Mammary epithelial cell (primary cell): ENCODE results near the gene PON3.

ENCODE experiments used
- EZH2 ChIP-seq: IDR thresholded peaks from 2 replicates; pipeline ENCODE4 v1.6.1; 2012; ENCODE audit warnings: low read length, inconsistent platforms, borderline replicate concordance
- TF ChIP-seq, protein P1 (sequence below), 2 donors: IDR thresholded peaks in 1 of 2; conservative IDR thresholded peaks in 1 of 2; 2 replicates each; pipeline ENCODE4 v1.5.1; 2011 to 2012; ENCODE audit warnings: inconsistent platforms in 2 of 2, low read length in 2 of 2, mild to moderate bottlenecking in 2 of 2, control low read depth in 1 of 2, low read depth in 1 of 2; ENCODE audit not compliant: insufficient read depth in 1 of 2; ENCODE audit errors: extremely low read depth in 1 of 2

GRCh38 chr7:95424716-95425115, 28.5 kb upstream of the PON3 start:
- TF ChIP-seq, protein P1, sequence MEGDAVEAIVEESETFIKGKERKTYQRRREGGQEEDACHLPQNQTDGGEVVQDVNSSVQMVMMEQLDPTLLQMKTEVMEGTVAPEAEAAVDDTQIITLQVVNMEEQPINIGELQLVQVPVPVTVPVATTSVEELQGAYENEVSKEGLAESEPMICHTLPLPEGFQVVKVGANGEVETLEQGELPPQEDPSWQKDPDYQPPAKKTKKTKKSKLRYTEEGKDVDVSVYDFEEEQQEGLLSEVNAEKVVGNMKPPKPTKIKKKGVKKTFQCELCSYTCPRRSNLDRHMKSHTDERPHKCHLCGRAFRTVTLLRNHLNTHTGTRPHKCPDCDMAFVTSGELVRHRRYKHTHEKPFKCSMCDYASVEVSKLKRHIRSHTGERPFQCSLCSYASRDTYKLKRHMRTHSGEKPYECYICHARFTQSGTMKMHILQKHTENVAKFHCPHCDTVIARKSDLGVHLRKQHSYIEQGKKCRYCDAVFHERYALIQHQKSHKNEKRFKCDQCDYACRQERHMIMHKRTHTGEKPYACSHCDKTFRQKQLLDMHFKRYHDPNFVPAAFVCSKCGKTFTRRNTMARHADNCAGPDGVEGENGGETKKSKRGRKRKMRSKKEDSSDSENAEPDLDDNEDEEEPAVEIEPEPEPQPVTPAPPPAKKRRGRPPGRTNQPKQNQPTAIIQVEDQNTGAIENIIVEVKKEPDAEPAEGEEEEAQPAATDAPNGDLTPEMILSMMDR (conservative IDR thresholded peaks at IDR 0.05 in 1 of 2, IDR thresholded peaks at IDR 0.05 in 1 of 2; ENCODE audit: extremely low read depth in 1 of 2, insufficient read depth in 1 of 2, low read depth in 1 of 2, low read length in 2 of 2), result no peak
- TF ChIP-seq EZH2, result no peak
